ENCODE results near the gene CACNA2D4. TPM values are rescaled to one million over a fixed set of nuclear protein-coding genes. Genes with fewer than 3 reads are reported as not detected.

CACNA2D4 gene
- total and polyA plus RNA-seq, 5 donors: 1.0 to 3.0 (median 1.4) TPM

DNA sequence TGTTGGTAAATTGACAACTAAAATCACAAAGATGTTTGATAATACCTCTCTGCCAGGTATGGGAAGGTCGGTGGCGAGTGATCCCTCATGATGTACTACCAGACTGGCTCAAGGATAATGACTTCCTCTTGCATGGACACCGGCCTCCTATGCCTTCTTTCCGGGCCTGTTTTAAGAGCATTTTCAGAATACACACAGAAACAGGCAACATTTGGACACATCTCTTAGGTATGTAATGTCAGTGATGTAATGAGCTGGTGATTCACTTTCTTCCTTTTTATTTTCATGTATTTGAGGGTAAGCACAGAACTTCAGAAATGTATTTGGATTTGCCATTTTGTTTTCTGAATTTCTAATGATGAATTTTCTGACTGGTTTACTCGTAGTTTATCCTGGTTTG is 140.7 kb downstream of the CACNA2D4 start:
- 95% methylated on average over 5 of the region's 5 CpGs for WGBS
- no peak for ATAC-seq
- H3K9me3 ChIP-seq (ENCODE audit: control insufficient read depth, low read length): no peaks in the 10 kb centered on the region
- H3K4me1 ChIP-seq (ENCODE audit: control insufficient read depth, insufficient read depth, low read length): peaks cover 13% of the 10 kb centered on the region
- intact Hi-C loops (cut with DNase I): loop anchor here in 1 of 4 donors (10.0 kb wide), 1 partner anchor 63 kb away; no protein-coding TSS in a partner anchor
- DNase-seq: no peak
- no peak overlapping the region for H3K27ac ChIP-seq (ENCODE audit: low read length)
- no peaks in the 10 kb centered on the region for H3K27me3 ChIP-seq (ENCODE audit: control insufficient read depth, insufficient read depth)
- H3K4me3 ChIP-seq (ENCODE audit: low read length): no peak overlapping the region

DNA sequence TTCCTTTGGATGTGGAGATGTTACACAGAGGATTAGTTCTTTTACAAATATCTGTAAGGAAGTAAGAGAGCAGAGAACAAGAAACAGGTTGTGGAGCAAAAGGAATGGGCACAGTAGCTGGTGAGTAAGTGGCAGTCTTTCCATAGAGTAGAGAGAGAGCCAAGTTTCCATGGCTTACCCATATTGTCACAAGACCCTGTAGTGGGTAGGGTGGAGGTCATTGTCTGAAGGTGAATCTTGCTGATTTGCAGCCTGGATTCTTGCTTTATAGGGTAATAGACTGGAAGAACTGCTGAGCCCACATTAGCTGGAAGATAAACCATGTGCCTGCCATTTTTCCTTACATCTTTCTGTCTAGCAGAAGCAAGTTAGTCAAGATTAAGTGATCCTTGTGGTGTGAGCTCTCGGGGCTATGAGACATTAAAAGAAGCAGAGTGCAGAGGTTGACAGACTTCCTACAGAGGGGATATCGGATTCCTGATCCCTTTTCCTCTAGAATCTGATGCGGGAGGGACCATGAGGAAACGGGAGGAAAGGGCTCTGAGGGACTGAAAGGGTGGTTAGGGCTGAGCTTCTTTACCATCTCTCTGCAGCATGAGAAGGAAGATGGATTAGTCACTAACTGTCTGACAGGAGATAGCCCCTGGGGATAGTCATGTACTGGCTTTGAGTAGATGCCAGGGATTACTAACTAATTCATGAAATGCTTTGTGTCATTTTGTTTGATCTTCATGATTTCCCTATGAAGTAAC is 142.1 kb downstream of the CACNA2D4 start:
- ATAC-seq: peak in 1 of 2 donors; percentile 46
- Histone ChIP-seq H3K27me3 (ENCODE audit: control insufficient read depth, insufficient read depth) (no peaks in the 10 kb centered on the region), H3K4me1 (ENCODE audit: control insufficient read depth, insufficient read depth, low read length) (peaks cover 13% of the 10 kb centered on the region), H3K9me3 (ENCODE audit: control insufficient read depth, low read length) (no peaks in the 10 kb centered on the region), H3K4me3 (ENCODE audit: low read length) (no peak overlapping the region), H3K27ac (ENCODE audit: low read length) (peak overlapping the region; percentile 52)
- no peak for DNase-seq
- intact Hi-C loops (cut with DNase I): loop anchor here in 1 of 4 donors (10.0 kb wide), 1 partner anchor 62 kb away; no protein-coding TSS in a partner anchor
- WGBS: 67% methylated on average over 4 of the region's 4 CpGs

DNA sequence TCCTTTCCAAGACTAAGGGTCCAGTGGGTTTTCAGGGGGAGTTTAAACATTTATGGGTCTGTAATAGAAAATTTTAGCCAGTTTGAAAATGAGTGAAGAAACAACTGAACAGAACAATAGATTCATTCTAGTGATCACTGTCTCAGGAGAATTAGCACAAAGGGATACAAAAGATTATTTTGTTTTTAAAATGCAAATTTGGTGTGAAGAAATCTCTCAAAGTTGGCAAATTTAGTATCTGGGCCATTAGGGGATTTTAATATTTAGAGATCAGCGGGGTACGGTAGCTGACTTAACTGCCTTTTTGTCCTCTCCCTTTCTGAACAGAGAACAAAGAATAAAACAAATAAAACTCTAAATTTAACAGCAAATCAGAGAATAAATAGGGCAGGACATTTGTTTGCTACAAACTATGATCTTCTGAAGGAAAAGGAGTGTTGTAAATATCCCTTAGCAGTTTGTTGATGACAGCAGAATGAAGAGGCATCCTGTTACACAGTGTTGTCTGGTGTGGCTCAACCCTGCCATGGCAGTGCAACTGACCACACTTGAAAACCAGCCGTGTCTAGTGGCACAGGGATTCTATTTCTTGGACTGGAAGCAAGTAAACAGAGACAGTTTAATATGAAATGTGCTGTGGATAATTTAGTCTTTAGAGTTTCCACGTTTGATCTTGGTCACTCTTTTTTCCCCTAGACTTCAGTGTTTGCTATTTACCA is 144.4 kb downstream of the CACNA2D4 start:
- peaks cover 8% of the 10 kb centered on the region for H3K4me1 ChIP-seq (ENCODE audit: control insufficient read depth, insufficient read depth, low read length)
- ATAC-seq: peak; percentile 44 to 54
- no peak for DNase-seq
- 52% methylated on average over 4 of the region's 4 CpGs for WGBS
- intact Hi-C loops (cut with DNase I): loop anchor here in 1 of 4 donors (10.0 kb wide), 1 partner anchor 59 kb away; no protein-coding TSS in a partner anchor
- H3K27ac ChIP-seq (ENCODE audit: low read length): no peak overlapping the region
- H3K4me3 ChIP-seq (ENCODE audit: low read length): no peak overlapping the region
- no peaks in the 10 kb centered on the region for H3K27me3 ChIP-seq (ENCODE audit: control insufficient read depth, insufficient read depth)
- no peaks in the 10 kb centered on the region for H3K9me3 ChIP-seq (ENCODE audit: control insufficient read depth, low read length)

DNA sequence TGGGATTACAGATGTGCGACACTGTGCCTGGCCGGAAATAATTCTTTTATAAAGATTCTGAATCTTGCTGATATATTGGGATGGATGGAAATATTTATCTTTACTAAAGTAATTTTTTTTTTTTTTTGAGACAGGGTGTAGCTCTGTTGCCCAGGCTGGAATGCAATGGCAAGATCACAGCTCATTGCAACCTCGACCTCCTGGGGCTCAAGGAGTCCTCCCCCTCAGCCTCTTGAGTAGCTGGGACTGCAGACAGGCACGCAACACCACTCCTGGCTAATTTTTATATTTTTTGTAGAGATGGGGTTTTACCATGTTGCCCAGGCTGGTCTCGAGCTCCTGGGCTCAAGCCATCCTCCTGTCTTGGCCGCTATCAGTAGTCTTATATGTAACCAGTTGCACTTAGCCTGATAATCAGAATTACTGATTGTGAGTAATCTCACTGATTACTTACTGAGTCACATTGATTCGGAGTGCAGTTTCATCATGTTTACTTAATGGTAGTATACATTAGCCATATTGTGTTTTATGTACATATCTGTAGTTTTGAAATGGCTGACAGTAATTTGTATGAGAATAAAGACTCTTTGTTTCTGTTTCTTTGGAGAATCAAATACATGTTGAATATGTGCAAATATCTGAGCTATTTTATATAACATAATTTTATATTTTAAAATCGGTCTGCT is 148.5 kb downstream of the CACNA2D4 start:
- DNase-seq (no peak), ATAC-seq (no peak)
- H3K27ac ChIP-seq (ENCODE audit: low read length): no peak overlapping the region
- no peaks in the 10 kb centered on the region for H3K9me3 ChIP-seq (ENCODE audit: control insufficient read depth, low read length)
- no peaks in the 10 kb centered on the region for H3K4me1 ChIP-seq (ENCODE audit: control insufficient read depth, insufficient read depth, low read length)
- no peaks in the 10 kb centered on the region for H3K27me3 ChIP-seq (ENCODE audit: control insufficient read depth, insufficient read depth)
- no peak overlapping the region for H3K4me3 ChIP-seq (ENCODE audit: low read length)
- 88% methylated on average over 8 of the region's 8 CpGs for WGBS
- intact Hi-C loops (cut with DNase I): loop anchor here in 1 of 4 donors (10.0 kb wide), 1 partner anchor 55 kb away; no protein-coding TSS in a partner anchor

DNA sequence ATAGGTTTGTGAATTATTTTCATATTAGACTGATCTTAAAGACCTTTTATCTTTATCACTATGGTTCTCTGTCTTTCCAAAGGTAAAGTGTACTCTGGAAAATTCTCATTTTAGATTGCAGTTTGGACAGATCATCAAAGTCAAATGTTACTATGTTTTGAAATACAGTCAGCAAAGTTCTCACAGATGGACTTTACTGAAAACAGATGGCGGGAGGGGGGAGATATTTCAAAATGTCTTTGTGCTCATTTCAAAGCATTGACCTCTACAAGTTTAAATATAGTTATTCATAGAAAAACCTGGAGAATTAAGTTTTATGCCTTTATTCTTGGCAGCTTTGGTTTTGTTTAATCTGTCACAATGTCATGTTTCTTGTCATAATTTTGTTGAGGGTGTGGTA is 149.8 kb downstream of the CACNA2D4 start:
- no peak overlapping the region for H3K27ac ChIP-seq (ENCODE audit: low read length)
- H3K27me3 ChIP-seq (ENCODE audit: control insufficient read depth, insufficient read depth): no peaks in the 10 kb centered on the region
- no peak for ATAC-seq
- 95% methylated on average over 1 of the region's 1 CpG for WGBS
- no peaks in the 10 kb centered on the region for H3K9me3 ChIP-seq (ENCODE audit: control insufficient read depth, low read length)
- no peak overlapping the region for H3K4me3 ChIP-seq (ENCODE audit: low read length)
- intact Hi-C loops (cut with DNase I): no loop called here
- H3K4me1 ChIP-seq (ENCODE audit: control insufficient read depth, insufficient read depth, low read length): peaks cover 1% of the 10 kb centered on the region
- DNase-seq: no peak

DNA sequence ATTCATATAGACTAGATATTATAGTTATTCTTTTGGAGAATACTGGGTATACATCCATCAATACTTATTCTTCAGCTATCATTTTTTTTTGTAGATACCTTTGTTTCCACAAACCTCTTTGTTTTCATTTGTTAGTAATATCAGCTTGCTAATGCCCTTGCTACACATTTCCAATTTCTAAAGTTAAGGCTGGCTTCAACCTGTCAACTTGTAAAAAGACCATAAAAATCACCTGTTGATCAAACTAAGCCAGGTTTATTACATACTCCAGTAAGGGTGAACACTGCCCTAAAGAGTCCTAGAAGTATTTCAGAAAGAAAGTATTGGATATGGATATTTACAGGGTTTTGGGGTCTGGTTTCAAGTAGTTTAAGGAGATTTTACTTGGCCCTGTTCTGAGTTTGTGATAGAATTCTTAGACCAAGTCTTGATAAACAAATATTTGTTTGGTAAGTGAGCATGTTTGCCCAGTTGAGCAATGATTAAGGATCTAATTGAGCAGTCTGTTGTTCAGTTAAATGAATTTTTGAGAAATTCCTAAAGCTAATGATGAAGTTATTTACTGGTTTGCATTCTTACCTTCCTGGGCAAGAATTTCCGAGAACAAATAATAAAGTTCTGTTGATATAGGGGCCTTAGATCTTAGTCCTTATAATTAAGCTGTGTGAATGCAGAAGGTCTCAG is 150.9 kb downstream of the CACNA2D4 start:
- no peak overlapping the region for H3K4me3 ChIP-seq (ENCODE audit: low read length)
- intact Hi-C loops (cut with DNase I): no loop called here
- H3K27ac ChIP-seq (ENCODE audit: low read length): no peak overlapping the region
- peaks cover 1% of the 10 kb centered on the region for H3K4me1 ChIP-seq (ENCODE audit: control insufficient read depth, insufficient read depth, low read length)
- H3K27me3 ChIP-seq (ENCODE audit: control insufficient read depth, insufficient read depth): no peaks in the 10 kb centered on the region
- WGBS: 99% methylated on average over 1 of the region's 1 CpG
- no peak for DNase-seq
- no peaks in the 10 kb centered on the region for H3K9me3 ChIP-seq (ENCODE audit: control insufficient read depth, low read length)
- ATAC-seq: no peak

DNA sequence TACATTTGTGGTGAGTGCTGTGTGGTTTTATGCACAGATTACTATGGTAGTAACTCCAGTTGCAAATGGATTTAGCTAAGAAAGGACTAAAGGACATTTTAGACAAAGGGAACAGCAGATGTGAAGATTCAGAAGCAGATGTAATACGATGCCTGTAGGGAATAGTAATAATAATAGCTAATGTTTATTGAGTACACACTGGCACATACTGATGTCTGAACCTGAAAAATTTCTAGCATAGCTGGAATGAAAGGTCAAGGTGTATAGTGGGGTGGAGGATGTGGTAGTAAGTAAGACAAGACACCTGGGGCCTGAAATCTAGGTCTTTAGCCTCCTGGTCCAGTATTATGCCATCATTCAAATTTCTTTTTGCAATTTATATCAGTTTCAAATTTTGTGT is 152.3 kb downstream of the CACNA2D4 start:
- peaks cover 1% of the 10 kb centered on the region for H3K4me1 ChIP-seq (ENCODE audit: control insufficient read depth, insufficient read depth, low read length)
- H3K27me3 ChIP-seq (ENCODE audit: control insufficient read depth, insufficient read depth): no peaks in the 10 kb centered on the region
- 95% methylated on average over 1 of the region's 1 CpG for WGBS
- H3K27ac ChIP-seq (ENCODE audit: low read length): no peak overlapping the region
- intact Hi-C loops (cut with DNase I): no loop called here
- ATAC-seq (no peak), DNase-seq (no peak)
- no peak overlapping the region for H3K4me3 ChIP-seq (ENCODE audit: low read length)
- H3K9me3 ChIP-seq (ENCODE audit: control insufficient read depth, low read length): no peaks in the 10 kb centered on the region

DNA sequence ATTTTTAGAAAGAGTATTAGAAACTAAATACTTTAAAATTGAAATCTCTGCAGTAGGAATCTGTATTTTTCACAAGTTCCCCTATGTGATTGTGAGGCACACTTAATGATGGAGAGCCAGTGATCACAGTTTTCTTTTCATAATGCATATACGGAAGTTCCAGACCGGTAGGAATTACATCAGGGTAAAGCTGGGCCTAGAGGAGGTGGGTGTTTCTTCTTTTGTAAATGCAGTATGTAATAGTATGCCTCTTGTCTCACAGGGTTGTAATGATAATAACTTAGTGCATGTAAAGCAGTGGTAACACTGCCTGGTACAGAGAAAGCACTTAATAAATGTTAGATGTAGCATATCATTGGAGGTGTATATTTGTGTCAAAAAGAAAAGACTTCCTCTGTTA is 155.3 kb downstream of the CACNA2D4 start:
- intact Hi-C loops (cut with DNase I): no loop called here
- WGBS: 89% methylated on average over 2 of the region's 2 CpGs

DNA sequence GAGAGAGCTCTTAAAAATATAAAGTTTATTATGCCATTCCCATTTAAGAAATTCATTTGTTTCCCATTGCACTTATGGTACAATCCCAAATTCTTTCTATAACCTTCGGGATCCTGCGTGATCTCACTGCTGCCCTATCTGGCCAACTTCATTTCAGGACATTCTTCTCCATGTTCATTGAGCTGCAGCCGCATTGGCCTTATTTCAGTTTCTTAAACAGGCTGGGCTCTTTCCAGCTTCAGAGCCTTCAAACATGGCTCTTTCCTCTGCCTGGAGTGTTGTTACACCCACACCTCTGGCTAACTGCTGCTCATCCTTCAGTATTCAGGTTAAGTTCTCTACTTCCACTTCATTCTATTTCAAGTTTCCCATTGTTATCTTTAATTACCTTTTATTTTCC is 156.6 kb downstream of the CACNA2D4 start:
- ATAC-seq (no peak), DNase-seq (no peak)
- no peaks in the 10 kb centered on the region for H3K27me3 ChIP-seq (ENCODE audit: control insufficient read depth, insufficient read depth)
- intact Hi-C loops (cut with DNase I): no loop called here
- no peaks in the 10 kb centered on the region for H3K9me3 ChIP-seq (ENCODE audit: control insufficient read depth, low read length)
- peaks cover 3% of the 10 kb centered on the region for H3K4me1 ChIP-seq (ENCODE audit: control insufficient read depth, insufficient read depth, low read length)
- 74% methylated on average over 3 of the region's 3 CpGs for WGBS
- H3K27ac ChIP-seq (ENCODE audit: low read length): no peak overlapping the region
- H3K4me3 ChIP-seq (ENCODE audit: low read length): no peak overlapping the region

More for the DNA sequence above, 155.3 kb downstream of the CACNA2D4 start:
- no peak overlapping the region for H3K4me3 ChIP-seq (ENCODE audit: low read length)
- H3K27ac ChIP-seq (ENCODE audit: low read length): no peak overlapping the region
- no peaks in the 10 kb centered on the region for H3K27me3 ChIP-seq (ENCODE audit: control insufficient read depth, insufficient read depth)
- ATAC-seq (no peak), DNase-seq (no peak)
- H3K4me1 ChIP-seq (ENCODE audit: control insufficient read depth, insufficient read depth, low read length): peaks cover 3% of the 10 kb centered on the region
- H3K9me3 ChIP-seq (ENCODE audit: control insufficient read depth, low read length): no peaks in the 10 kb centered on the region

DNA sequence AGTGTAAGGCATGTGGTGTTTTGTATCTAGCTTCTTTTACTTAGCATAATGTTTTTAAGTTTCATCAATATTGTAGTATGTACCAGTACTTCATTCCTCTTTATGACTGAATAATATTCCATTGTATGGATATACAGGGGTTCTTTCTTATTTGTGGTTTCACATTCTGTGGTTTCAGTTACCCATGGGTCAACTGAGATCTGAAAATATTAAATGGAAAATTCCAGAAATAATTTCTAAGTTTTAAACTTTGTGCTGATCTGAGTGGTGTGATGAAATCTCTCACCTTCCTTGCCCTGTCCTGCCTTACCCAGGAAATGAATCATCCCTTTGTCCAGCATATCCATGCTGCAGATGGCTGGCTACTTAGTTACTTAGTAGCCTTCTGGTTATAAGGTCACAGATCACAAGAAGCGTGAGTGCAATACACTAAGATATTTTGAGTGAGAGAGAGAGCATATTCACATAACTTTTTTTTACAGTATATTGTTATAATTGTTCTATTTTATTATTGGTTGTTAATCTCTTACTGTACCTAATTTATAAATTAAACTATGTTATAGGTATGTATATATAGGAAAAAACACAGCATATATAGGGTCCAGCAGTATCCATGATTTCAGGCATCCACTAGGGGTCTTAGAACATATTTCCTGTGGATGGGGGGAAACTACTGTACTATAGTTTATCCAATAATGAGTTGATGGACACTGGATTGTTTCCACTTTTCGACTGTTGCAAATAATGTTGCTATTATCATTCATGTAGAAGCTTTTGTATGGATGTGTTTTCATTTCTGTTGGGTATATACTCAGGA is 157.7 kb downstream of the CACNA2D4 start:
- H3K9me3 ChIP-seq (ENCODE audit: control insufficient read depth, low read length): no peaks in the 10 kb centered on the region
- DNase-seq: no peak
- peak in 1 of 2 donors; percentile 69 for ATAC-seq
- WGBS: 93% methylated on average over 2 of the region's 2 CpGs
- no peak overlapping the region for H3K27ac ChIP-seq (ENCODE audit: low read length)
- no peak overlapping the region for H3K4me3 ChIP-seq (ENCODE audit: low read length)
- H3K4me1 ChIP-seq (ENCODE audit: control insufficient read depth, insufficient read depth, low read length): peaks cover 3% of the 10 kb centered on the region
- H3K27me3 ChIP-seq (ENCODE audit: control insufficient read depth, insufficient read depth): no peaks in the 10 kb centered on the region
- intact Hi-C loops (cut with DNase I): no loop called here

All from right cardiac atrium (tissue), 5 donors.